GM18909 (cell line): ENCODE measurements around the gene ZNF223.
A peak's percentile ranks its signal among the peaks of the same experiment; 100 is the strongest.

Source experiments
- ATAC-seq: cut with Tn5 transposase; IDR thresholded peaks from one replicate; pipeline ENCODE4 v1.9.1; 2021; ENCODE audit warnings: mild to moderate bottlenecking; ENCODE audit not compliant: unreplicated experiment, poor library complexity

The ZNF223 gene

DNA sequence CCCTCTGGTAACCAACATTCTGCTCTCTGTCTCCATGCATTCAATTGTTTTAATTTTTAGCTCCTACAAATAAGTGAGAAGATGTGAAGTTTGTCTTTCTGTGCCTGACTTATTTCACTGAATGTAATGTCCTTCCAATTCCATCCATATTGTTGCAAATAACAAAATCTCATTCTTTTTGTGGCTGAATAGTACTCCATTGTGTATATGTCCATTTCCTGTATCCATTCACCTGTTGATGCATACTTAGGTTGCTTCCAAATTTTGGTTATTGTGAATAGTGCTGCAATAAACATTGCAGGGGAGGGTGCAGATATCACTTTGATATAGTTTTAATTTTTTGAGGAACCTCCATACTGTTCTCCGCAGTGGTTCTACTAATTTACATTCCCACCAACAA is 17.6 kb downstream of the ZNF223 start:
- no peak for ATAC-seq

GRCh38 chr19:44071824-44072542 is 20.1 kb downstream of the ZNF223 start, which contains the start of gene ZNF284:
Gene ZNF284 (plus strand): TSS chr19:44072159. CDS start chr19:44076390, 4,231 bp downstream.
- peak; percentile 95 for ATAC-seq

GRCh38 chr19:44072543-44073401 is 20.9 kb downstream of the ZNF223 start:
- no peak for ATAC-seq

- ATAC-seq, result no peak
Observed at GRCh38 chr19:44076325-44076724, 24.5 kb downstream of the ZNF223 start.

GRCh38 chr19:44092108-44092507 is 40.3 kb downstream of the ZNF223 start:
- no peak for ATAC-seq

- ATAC-seq, result peak; percentile 87
Observed at GRCh38 chr19:44093931-44094765, 42.3 kb downstream of the ZNF223 start, which contains the start of gene ZNF224. Gene ZNF224 (plus strand): TSS chr19:44094361. CDS start chr19:44097874, 3,513 bp downstream.

GRCh38 chr19:44107751-44108150 is 55.9 kb downstream of the ZNF223 start:
- ATAC-seq, result no peak

- ATAC-seq, result no peak
Observed at GRCh38 chr19:44109458-44109857, 57.6 kb downstream of the ZNF223 start.

- ATAC-seq, result no peak
Observed at GRCh38 chr19:44111910-44112463, 60.2 kb downstream of the ZNF223 start.

- ATAC-seq, result peak; percentile 18
Observed at GRCh38 chr19:44112802-44113137, 60.9 kb downstream of the ZNF223 start.

DNA sequence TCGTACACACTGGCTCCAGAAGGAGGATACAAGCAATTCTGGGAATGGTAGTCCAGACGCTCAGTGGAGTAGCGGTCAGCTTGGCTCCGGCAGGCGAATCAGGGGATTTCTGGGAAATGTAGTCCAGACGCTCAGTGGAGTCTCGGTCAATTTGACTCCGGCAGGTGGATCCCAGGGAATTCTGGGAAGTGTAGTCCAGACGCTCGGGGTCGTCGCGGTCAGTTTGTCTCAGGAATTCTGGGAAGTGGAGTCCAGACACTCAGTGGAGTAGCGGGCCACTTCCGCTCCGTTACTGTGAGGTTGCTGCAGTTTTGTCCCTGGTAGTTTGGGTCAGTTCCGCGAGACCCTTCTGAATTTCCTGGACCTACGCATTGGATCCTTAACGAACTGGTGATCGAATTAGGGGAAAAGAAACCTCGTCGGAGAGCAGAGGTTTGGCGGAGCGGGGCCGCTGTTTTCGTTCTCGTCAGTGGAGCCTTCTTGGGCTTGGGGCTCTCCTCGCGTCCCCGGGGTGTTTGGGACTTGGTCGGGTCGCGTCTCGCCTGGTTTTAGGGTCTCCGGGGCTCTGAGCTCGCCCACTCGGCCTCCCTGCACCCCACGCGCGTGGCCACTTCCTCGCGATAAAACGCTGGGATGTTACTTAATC is 61.4 kb downstream of the ZNF223 start, which contains the start of gene ZNF225:
Gene ZNF225 (plus strand): TSS at position 262 of the 646 bp plus-strand sequence. CDS start 2,429 bp downstream, outside the sequence.
- peak; percentile 91 for ATAC-seq

DNA sequence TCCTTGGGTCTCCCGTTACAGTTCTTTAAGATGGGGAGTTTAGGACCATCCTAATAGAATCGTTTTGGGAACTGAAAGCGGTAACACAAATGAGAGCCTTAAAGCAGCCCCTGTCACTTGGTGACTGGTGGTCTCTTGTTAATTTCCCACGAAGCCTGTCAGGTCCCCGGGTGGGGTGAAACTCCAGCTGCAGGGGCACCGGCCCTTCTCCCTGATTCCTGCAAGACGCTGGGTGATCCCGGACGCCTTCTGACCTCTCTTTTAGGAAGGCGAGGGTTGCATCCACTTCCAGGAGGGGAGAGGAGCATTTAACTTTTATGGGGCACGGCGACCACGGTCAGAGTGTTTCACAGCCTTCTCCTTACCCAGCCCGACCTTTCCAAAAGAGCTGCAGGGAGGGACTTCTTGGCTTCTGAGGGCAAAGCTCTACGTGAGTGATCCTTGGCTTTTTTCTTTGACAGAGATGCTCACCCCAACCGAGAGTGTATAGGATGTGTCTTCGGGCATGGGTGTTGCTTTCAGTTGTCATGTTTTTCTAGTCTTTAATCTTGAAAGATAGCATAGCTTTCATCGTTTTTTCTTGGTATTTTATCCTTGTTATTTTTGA is 62.1 kb downstream of the ZNF223 start:
- ATAC-seq, result no peak
